HG03521 (cell line): ENCODE data around the gene PXN.
"Not testable (repeated sequence)": the region's sequence is repeated elsewhere in the genome, so short reads cannot be mapped to it uniquely, and the experiment has no call there.

Experiments used
- ATAC-seq: cut with Tn5 transposase; IDR thresholded peaks from one replicate; pipeline ENCODE4 v1.9.1; 2021; ENCODE audit warnings: mild to moderate bottlenecking, moderate library complexity; ENCODE audit not compliant: unreplicated experiment

The PXN gene

DNA sequence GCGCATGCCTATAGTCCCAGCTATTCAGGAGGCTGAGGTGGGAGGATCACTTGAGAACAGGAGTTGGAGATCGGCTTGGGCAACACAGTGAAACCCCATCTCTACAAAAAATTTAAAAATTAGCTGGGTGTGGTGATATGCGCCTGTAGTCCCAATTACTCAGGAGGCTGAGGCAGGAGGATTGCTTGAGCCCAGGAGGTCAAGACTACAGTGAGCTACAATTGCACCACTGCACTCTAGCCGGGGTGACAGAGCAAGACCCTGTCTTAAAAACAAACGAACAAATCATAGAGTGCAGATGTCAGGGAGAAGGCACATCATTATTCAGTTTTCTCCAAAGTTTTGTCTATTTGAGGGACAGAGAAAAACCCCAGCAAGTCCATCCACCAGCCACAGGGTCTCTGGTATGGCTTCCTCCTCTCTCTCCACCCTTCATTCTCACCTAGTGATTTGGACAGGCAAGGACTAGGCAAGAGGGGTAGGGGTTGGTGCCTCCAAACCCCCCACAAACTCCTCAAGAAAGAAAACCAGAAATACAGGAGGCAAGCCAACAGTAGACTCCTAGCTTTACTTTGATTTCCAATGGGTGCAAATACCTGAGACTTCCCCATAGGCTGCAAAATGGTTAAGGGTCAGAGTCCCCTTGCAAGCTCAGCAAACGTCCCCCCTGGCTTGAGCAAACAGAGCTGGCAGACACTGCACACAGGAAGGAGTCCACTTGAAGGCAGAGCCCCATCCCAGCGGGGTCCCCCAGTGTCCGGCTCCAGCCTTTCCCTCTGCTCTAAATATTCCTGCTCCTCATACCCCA, 38.1 kb downstream of the PXN start:
- ATAC-seq: no peak

GRCh38 chr12:120225852-120226640, 39.5 kb downstream of the PXN start:
- no peak for ATAC-seq

DNA sequence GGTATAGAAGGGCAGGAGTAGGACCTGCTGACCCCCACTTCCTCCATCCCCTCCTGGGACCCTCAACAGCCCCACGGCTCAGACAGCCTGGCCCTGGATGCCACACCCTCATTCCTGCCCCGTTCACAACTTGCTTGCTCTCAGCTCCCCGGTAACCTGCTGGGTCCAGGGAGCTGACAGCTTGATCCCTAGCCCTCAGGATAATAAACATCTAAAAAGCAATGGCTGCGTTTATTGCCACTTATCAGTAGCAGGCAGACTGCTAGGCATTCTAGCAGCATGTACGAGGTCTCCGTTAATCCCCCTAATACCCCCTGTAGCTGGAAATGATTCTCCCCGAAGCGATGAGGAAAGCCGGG, 40.4 kb downstream of the PXN start:
- no peak for ATAC-seq

GRCh38 chr12:120224304-120225199, 41.0 kb downstream of the PXN start:
- ATAC-seq: no peak

GRCh38 chr12:120223458-120224303, 41.8 kb downstream of the PXN start:
- no peak for ATAC-seq

DNA sequence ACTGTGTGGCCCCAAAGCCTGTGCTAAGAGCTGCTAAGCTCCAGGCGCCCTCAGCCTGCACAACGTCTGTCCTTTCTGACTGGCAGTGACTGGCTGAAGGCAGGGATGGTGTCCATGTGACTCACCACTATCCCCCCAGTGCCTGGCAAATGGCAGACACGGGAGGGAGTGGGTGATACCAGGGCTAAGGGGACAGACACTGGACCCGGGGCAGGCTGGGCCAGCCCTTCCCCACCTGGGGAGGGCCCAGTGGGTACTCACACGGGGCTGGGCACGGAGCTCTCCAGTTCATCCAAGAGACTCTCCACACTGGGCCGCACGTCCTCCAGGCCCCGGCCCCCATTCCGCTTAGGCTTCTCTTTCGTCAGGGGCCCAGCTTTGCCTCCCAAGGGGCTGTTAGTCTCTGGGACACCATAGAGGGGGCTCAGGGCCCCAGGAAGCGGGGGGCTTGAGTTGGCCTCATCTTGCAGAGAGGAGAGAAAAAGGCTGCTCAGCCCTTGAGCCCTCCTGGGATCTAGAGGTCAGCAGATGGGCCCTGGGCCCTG, 43.2 kb downstream of the PXN start:
- ATAC-seq: no peak

DNA sequence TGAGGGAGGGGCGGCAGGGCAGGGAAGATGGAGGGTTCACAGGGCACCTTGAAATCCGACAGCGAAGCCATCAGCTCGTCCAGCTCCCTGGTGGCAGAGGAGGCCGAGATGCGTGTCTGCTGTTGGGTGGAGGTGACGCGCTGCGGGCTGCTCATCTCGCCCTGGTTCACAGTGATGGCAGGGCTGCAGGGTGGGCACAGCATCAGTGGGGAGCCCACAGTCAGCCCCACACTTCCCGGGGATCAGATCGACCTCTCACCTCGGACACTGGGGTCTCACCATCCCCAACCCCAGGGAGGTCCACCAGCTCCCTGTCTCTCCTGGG, 44.0 kb downstream of the PXN start:
- ATAC-seq: no peak

DNA sequence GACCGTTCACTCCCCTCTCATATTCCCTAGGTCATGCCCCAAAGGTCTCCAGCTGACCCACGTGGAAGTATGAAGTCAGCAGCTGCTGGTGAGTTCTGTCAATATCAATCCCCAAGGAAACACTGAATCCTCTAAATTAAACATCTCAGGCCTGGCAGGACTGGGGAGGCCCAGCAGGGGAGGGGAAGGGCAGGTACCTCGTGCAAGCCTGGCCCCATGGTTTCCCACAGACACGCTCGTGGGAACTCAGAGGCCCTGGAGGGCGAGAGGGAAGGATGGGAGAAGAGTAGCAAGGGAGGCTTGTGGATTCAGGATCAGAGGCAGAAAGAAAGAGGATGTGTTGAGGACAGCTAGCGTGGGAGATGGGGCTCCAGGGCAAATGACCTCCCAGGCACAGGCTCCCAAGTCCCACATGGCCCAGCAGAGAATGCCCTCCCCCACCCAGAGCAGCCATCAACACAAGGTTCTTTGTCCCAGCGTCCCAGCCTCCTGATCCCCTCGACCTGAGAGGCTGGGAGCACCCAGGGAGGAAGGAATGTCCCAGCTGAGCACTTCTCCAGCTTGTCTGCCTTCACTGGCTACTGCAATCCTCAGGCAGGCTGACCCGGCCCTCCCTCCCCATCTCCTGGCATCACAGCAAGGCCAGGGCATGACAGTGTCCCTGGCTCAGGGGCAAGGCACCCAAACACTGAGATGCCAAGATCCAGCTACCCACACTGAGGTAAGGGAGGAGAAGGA, 44.5 kb downstream of the PXN start:
- ATAC-seq: no peak

GRCh38 chr12:120218680-120219606, 46.6 kb downstream of the PXN start:
- ATAC-seq: no peak

DNA sequence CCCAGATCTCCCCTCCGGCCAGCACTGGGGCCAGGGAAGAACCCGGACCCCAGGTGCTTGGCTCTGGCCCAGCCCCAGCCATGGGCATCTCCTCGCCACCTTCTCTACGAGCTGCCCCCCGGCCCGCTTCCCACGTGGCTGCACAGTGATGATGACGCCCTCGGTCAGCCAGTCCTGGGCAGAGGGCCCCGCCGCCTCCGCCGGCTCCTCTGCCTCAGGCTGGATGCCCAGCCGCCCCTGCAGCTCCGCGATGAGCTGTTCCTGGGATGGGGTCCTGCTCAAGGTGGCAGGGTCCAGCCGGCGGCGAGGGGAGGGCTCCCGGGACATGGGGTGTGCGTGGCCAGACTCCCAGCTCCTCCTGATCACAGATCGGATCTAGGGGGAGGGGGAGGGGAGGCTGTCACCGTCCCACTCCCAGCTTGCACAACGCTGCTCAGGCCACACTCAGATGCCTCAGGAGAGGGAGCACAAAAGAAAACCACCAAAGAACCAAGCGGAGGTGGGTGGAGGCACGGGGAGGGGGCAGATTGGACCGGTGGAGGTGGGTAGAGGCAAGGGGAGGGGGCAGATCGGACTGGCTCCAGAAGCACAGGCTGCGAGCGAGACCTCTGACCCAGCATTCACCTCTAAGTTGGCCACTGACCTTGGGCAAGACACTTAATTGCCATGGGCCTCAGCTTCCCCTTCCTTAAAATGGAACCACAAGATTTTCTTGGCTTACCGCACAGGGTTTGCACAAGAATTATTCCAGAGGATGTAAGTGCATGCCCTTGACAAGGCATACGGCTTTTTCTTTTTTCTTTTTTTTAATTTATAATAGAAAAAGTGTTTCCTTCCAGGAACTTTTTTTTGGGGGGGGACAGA, 48.6 kb downstream of the PXN start:
- no peak for ATAC-seq

- ATAC-seq: no peak
Observed at GRCh38 chr12:120215766-120216735, 49.5 kb downstream of the PXN start.

DNA sequence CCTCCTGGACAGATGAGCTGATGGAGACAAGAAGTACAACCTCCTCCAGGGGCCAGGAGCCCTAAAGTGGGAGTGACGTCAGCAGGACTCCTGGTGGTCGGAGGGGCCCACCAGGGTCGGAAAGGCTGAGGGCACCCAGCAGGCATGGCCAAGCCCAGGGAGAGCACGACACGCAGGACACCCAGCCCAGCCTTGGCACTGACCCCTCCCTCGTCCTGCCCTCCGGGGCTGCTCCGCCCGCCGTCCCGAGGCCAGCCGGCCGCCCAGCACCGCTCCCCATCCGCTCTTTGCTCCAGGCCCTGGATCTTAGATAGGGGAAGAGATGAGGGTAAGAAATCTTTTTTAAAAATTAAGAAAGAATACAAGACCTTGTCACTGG, 50.2 kb downstream of the PXN start:
- ATAC-seq: no peak

- no peak for ATAC-seq
Observed at GRCh38 chr12:120214626-120215356, 50.7 kb downstream of the PXN start.

GRCh38 chr12:120213758-120214157, 51.8 kb downstream of the PXN start:
- ATAC-seq: no peak

DNA sequence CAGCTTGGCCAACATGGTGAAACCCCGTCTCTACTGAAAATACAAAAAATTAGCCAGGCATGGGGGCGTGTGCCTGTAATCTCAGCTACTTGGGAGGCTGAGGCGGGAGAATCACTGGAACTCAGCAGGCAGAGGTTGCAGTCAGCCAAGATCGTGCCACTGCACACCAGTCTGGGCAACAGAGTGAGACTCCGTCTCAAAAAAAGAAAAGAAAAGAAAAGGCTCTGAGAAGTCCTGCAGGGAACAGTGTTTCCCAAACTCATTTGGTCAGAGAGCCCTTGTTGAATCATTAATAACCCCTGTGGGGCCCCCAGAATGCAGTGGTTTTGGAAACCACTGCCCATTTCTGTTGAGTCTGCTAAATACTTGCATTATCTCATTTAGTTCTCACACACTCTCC, 52.3 kb downstream of the PXN start:
- ATAC-seq: not testable (repeated sequence)

GRCh38 chr12:120212301-120212700, 53.2 kb downstream of the PXN start:
- ATAC-seq: no peak
